GM12878 (cell line): ENCODE results near the gene SMOC2. TPM values are rescaled to one million over a fixed set of nuclear protein-coding genes. Genes with fewer than 3 reads are reported as not detected.

Experiments
- ATAC-seq: fragments of 200-7000 bp; cut with Tn5 transposase; 3 replicates; pipeline ENCODE4 v1.9.1; 2020; ENCODE audit warnings: mild to moderate bottlenecking, moderate library complexity
- BruUV-seq: library from RNA; stranded (reverse); fragments of 400-500 nt; replicated peaks from 2 replicates; lab custom pipeline; 2021; lab: Mats Ljungman, UMichigan
- CTCF ChIA-PET: fragments of 300-600 bp; sonication (Branson Sonifier 250); formaldehyde crosslinking; extraction: SDS; loops from one replicate; lab custom pipeline; 2021; ENCODE audit warnings: inconsistent platforms; lab: Yijun Ruan, JAX
- POLR2A ChIA-PET: fragments of 350-600 bp; formaldehyde crosslinking; extraction: SDS; loops from one replicate; lab custom pipeline; 2021; ENCODE audit warnings: inconsistent platforms; lab: Charles Lee
- RAD21 ChIA-PET: fragments of 300-600 bp; sonication (Branson Sonifier 250); formaldehyde crosslinking; loops from one replicate; lab custom pipeline; 2023; ENCODE audit warnings: antibody characterized with exemption; ENCODE audit not compliant: unreplicated experiment; lab: Charles Lee
- SMC1A ChIA-PET: fragments of 300-600 bp; sonication (Branson Sonifier 250); formaldehyde crosslinking; loops from one replicate; lab custom pipeline; 2023; ENCODE audit not compliant: unreplicated experiment, uncharacterized antibody; lab: Charles Lee
- DNase-seq: peaks from one replicate; pipeline ENCODE4 v3.0.0-alpha.2; 2011; ENCODE audit warnings: low read depth, low spot score
- FAIRE-seq: peaks from 3 replicates; lab custom pipeline; 2011; peaks lifted over from hg19 to GRCh38; lab: Jason Lieb, UNC
- H2AFZ ChIP-seq: 2 replicates; pipeline ENCODE4 v1.6.0; 2011; ENCODE audit warnings: low read depth, low read length, control low read depth; ENCODE audit not compliant: control insufficient read depth
- H3K27ac ChIP-seq: 2 replicates; pipeline ENCODE4 v1.5.1; 2011; ENCODE audit warnings: control low read depth; ENCODE audit not compliant: control insufficient read depth, insufficient read depth
- H3K27me3 ChIP-seq, 2 experiments: replicated peaks in 1 of 2; 2 replicates each; pipeline versions ENCODE4 v1.6.0 to v1.6.1; 2011; ENCODE audit warnings: low read length in 1 of 2; ENCODE audit not compliant: control insufficient read depth in 2 of 2, insufficient read depth in 2 of 2
- H3K36me3 ChIP-seq, 2 experiments: 2 replicates each; pipeline ENCODE4 v1.5.1; 2011; ENCODE audit warnings: low read length in 1 of 2; ENCODE audit not compliant: control insufficient read depth in 2 of 2, insufficient read depth in 2 of 2
- H3K4me1 ChIP-seq: 2 replicates; pipeline ENCODE4 v1.6.1; 2011; ENCODE audit warnings: mild to moderate bottlenecking, low read length, moderate library complexity, mixed read lengths; ENCODE audit not compliant: control insufficient read depth, insufficient read depth
- H3K4me2 ChIP-seq: 2 replicates; pipeline ENCODE4 v1.6.0; 2011; ENCODE audit warnings: control low read depth; ENCODE audit not compliant: control insufficient read depth, insufficient read depth
- H3K4me3 ChIP-seq: fragments of 200-600 bp; sonication (generic); 2 replicates; pipeline ENCODE4 v1.5.1; 2016
- H3K79me2 ChIP-seq: 2 replicates; pipeline ENCODE4 v1.6.0; 2011; ENCODE audit warnings: low read length; ENCODE audit not compliant: control insufficient read depth, insufficient read depth
- H3K9ac ChIP-seq: 2 replicates; pipeline ENCODE4 v1.8.0; 2011; ENCODE audit warnings: low read length, control low read depth, mixed read lengths; ENCODE audit not compliant: control insufficient read depth, insufficient read depth
- H3K9me3 ChIP-seq: replicated peaks from 3 replicates; pipeline ENCODE4 v1.5.1; 2011; ENCODE audit warnings: mild to moderate bottlenecking, low read length; ENCODE audit not compliant: control insufficient read depth, insufficient read depth
- H4K20me1 ChIP-seq: 2 replicates; pipeline ENCODE4 v1.6.0; 2011; ENCODE audit not compliant: control insufficient read depth, insufficient read depth
- GABPA ChIP-seq: IDR thresholded peaks from 2 replicates; pipeline ENCODE4 v1.6.1; 2014; ENCODE audit warnings: antibody characterized with exemption, low read depth, mild to moderate bottlenecking, inconsistent platforms
- PML ChIP-seq: IDR thresholded peaks from 2 replicates; pipeline ENCODE4 v1.6.1; 2012; ENCODE audit warnings: low read length, inconsistent platforms
- SUZ12 ChIP-seq: fragments of 200-600 bp; sonication (generic); IDR thresholded peaks from one replicate; pipeline ENCODE4 v1.6.1; 2018; ENCODE audit warnings: antibody characterized with exemption, mild to moderate bottlenecking; ENCODE audit not compliant: unreplicated experiment
- ZNF217 ChIP-seq: fragments of 450-650 bp; IDR thresholded peaks from 2 replicates; pipeline ENCODE4 v1.6.1; 2017; ENCODE audit warnings: antibody characterized with exemption, mild to moderate bottlenecking
- whole genome bisulfite sequencing: methylation state at CpG from one replicate; pipeline ENCODE4 v1.1.6; 2016; ENCODE audit warnings: low lambda C conversion rate; ENCODE audit not compliant: insufficient replicate concordance, insufficient coverage; ENCODE audit errors: missing lambda C conversion rate; 5-methylcytosine and 5-hydroxymethylcytosine counted together
- in situ Hi-C: fragments of 300-500 bp; cut with MboI; formaldehyde crosslinking; loops from 9 replicates; pipeline ENCODE4 v1.14.3; 2018; ENCODE audit warnings: mixed read lengths
- intact Hi-C: fragments of 100-400 bp; cut with micrococcal nuclease; formaldehyde crosslinking; loops from one replicate; pipeline ENCODE4 v1.14.2; 2022; ENCODE audit not compliant: unreplicated experiment
- polyA plus RNA-seq, 11 experiments: library from polyadenylated mRNA; depleted of rRNA in 4 of 11; unstranded in 6 of 11; stranded (reverse) in 5 of 11; fragments of >200 nt; fragmentation: Nextera tagmentation in 4 of 11; fragmentation: Illumina TruSeq in 1 of 11; extraction: Ambion mirVana in 4 of 11; extraction: Trizol in 1 of 11; gene quantifications; 1 replicate in 1 of 11; 2 replicates in 10 of 11; pipeline versions ENCODE4 v1.2.1 to v1.2.3, GENCODE V29; 2011 to 2016; ENCODE audit warnings: inconsistent platforms in 2 of 11, missing spikeins in 2 of 11, low read depth in 1 of 11
- total RNA-seq, 4 experiments: library from RNA; depleted of rRNA in 3 of 4; stranded (reverse); fragments of >200 nt in 3 of 4; fragmentation: Illumina TruSeq in 1 of 4; extraction: Trizol in 1 of 4; gene quantifications; 2 replicates each; pipeline versions ENCODE4 v1.2.1 to v1.2.3, GENCODE V29; 2013 to 2021
- TF ChIP-seq, protein P1 (sequence below): fragments of 450-650 bp; IDR thresholded peaks from 2 replicates; pipeline ENCODE4 v1.6.1; 2018; ENCODE audit warnings: mild to moderate bottlenecking, low read depth, moderate library complexity; ENCODE audit not compliant: partially characterized antibody
- TF ChIP-seq, protein P2 (sequence below): IDR thresholded peaks from 2 replicates; pipeline ENCODE4 v1.6.1; 2011; ENCODE audit warnings: borderline replicate concordance, low read depth, mild to moderate bottlenecking, moderate library complexity, mixed read lengths, low read length; ENCODE audit not compliant: insufficient read depth; ENCODE audit errors: extremely low read length
- TF ChIP-seq, protein P3 (sequence below): IDR thresholded peaks from 2 replicates; pipeline ENCODE4 v1.6.1; 2012; ENCODE audit warnings: mild to moderate bottlenecking, low read depth, low read length
- TF ChIP-seq, protein P4 (sequence below): fragments of 450-650 bp; IDR thresholded peaks from 2 replicates; pipeline ENCODE4 v1.6.1; 2017; ENCODE audit warnings: low read depth, mild to moderate bottlenecking, moderate library complexity
- TF ChIP-seq, protein P5 (sequence below): IDR thresholded peaks from 2 replicates; pipeline ENCODE4 v1.6.1; 2011; ENCODE audit warnings: low read depth, low read length, improper control_type of control experiment, borderline replicate concordance

Gene SMOC2
- total and polyA plus RNA-seq, 10 of the 15 experiments (the other 5 are each of a cell fraction or from before 2014, with no cell fraction given), result 0.10 to 0.12 TPM; not detected in 8

DNA sequence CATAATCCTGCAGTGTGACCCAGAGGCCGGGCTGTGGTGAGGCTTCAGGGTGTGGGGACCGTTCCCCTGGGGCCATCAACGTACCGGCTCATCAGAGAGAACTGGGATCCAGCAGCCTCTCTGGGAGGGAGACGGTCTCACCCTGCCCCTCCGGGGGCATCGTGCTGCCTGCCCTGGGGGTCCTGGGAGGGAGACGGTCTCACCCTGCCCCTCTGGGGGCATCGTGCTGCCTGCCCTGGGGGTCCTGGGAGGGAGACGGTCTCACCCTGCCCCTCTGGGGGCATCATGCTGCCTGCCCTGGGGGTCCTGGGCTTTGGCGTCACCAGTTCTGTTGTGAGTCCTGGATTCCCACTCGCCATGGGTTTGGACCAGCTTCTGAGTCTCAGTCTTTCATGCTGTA is 17.1 kb downstream of the SMOC2 start:
- Histone ChIP-seq H3K4me1 (no peaks in the 10 kb centered on the region), H3K27ac (no peak overlapping the region), H2AFZ (no peak overlapping the region), H3K4me3 (no peak overlapping the region), H3K27me3 (no peaks in the 10 kb centered on the region), H3K9me3 (no peaks in the 10 kb centered on the region), H3K4me2 (no peak overlapping the region), H3K79me2 (no peaks in the 10 kb centered on the region), H3K36me3 (no peaks in the 10 kb centered on the region), H4K20me1 (no peaks in the 10 kb centered on the region), H3K9ac (no peak overlapping the region)
- in situ Hi-C loops (no loop called here), intact Hi-C loops (no loop called here)
- POLR2A ChIA-PET, result no interaction called here
- BruUV-seq, result no TSS peak
- RAD21 ChIA-PET, result no interaction called here
- SMC1A ChIA-PET, result no interaction called here
- 32% methylated on average over 11 of the region's 12 CpGs for WGBS
- ATAC-seq (no peak), FAIRE-seq (no peak), DNase-seq (no peak)
- CTCF ChIA-PET, result no interaction called here
- TF ChIP-seq, protein P1, sequence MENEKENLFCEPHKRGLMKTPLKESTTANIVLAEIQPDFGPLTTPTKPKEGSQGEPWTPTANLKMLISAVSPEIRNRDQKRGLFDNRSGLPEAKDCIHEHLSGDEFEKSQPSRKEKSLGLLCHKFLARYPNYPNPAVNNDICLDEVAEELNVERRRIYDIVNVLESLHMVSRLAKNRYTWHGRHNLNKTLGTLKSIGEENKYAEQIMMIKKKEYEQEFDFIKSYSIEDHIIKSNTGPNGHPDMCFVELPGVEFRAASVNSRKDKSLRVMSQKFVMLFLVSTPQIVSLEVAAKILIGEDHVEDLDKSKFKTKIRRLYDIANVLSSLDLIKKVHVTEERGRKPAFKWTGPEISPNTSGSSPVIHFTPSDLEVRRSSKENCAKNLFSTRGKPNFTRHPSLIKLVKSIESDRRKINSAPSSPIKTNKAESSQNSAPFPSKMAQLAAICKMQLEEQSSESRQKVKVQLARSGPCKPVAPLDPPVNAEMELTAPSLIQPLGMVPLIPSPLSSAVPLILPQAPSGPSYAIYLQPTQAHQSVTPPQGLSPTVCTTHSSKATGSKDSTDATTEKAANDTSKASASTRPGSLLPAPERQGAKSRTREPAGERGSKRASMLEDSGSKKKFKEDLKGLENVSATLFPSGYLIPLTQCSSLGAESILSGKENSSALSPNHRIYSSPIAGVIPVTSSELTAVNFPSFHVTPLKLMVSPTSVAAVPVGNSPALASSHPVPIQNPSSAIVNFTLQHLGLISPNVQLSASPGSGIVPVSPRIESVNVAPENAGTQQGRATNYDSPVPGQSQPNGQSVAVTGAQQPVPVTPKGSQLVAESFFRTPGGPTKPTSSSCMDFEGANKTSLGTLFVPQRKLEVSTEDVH, result no peak
- no peak for TF ChIP-seq SUZ12
- TF ChIP-seq, protein P2, sequence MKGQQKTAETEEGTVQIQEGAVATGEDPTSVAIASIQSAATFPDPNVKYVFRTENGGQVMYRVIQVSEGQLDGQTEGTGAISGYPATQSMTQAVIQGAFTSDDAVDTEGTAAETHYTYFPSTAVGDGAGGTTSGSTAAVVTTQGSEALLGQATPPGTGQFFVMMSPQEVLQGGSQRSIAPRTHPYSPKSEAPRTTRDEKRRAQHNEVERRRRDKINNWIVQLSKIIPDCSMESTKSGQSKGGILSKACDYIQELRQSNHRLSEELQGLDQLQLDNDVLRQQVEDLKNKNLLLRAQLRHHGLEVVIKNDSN, result no peak
- TF ChIP-seq, protein P3, sequence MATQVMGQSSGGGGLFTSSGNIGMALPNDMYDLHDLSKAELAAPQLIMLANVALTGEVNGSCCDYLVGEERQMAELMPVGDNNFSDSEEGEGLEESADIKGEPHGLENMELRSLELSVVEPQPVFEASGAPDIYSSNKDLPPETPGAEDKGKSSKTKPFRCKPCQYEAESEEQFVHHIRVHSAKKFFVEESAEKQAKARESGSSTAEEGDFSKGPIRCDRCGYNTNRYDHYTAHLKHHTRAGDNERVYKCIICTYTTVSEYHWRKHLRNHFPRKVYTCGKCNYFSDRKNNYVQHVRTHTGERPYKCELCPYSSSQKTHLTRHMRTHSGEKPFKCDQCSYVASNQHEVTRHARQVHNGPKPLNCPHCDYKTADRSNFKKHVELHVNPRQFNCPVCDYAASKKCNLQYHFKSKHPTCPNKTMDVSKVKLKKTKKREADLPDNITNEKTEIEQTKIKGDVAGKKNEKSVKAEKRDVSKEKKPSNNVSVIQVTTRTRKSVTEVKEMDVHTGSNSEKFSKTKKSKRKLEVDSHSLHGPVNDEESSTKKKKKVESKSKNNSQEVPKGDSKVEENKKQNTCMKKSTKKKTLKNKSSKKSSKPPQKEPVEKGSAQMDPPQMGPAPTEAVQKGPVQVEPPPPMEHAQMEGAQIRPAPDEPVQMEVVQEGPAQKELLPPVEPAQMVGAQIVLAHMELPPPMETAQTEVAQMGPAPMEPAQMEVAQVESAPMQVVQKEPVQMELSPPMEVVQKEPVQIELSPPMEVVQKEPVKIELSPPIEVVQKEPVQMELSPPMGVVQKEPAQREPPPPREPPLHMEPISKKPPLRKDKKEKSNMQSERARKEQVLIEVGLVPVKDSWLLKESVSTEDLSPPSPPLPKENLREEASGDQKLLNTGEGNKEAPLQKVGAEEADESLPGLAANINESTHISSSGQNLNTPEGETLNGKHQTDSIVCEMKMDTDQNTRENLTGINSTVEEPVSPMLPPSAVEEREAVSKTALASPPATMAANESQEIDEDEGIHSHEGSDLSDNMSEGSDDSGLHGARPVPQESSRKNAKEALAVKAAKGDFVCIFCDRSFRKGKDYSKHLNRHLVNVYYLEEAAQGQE, result no peak
- TF ChIP-seq, protein P4, sequence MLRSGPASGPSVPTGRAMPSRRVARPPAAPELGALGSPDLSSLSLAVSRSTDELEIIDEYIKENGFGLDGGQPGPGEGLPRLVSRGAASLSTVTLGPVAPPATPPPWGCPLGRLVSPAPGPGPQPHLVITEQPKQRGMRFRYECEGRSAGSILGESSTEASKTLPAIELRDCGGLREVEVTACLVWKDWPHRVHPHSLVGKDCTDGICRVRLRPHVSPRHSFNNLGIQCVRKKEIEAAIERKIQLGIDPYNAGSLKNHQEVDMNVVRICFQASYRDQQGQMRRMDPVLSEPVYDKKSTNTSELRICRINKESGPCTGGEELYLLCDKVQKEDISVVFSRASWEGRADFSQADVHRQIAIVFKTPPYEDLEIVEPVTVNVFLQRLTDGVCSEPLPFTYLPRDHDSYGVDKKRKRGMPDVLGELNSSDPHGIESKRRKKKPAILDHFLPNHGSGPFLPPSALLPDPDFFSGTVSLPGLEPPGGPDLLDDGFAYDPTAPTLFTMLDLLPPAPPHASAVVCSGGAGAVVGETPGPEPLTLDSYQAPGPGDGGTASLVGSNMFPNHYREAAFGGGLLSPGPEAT, result no peak
- no peak for TF ChIP-seq GABPA
- TF ChIP-seq, protein P5, sequence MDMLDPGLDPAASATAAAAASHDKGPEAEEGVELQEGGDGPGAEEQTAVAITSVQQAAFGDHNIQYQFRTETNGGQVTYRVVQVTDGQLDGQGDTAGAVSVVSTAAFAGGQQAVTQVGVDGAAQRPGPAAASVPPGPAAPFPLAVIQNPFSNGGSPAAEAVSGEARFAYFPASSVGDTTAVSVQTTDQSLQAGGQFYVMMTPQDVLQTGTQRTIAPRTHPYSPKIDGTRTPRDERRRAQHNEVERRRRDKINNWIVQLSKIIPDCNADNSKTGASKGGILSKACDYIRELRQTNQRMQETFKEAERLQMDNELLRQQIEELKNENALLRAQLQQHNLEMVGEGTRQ, result no peak
- no peak for TF ChIP-seq ZNF217
- TF ChIP-seq PML, result no peak
